MCF 10A (cell line): ENCODE data around the gene CPZ. TPM values are rescaled to one million over a fixed set of nuclear protein-coding genes. Genes with fewer than 3 reads are reported as not detected.

Source experiments
- BruUV-seq: library from RNA; stranded (reverse); fragments of 400-500 nt; replicated peaks from 2 replicates; lab custom pipeline; 2021; lab: Mats Ljungman, UMichigan
- CTCF ChIA-PET: fragments of 300-600 bp; sonication (Branson Sonifier 250); formaldehyde crosslinking; extraction: SDS; loops from one replicate; lab custom pipeline; 2021; ENCODE audit warnings: antibody characterized with exemption, inconsistent platforms; lab: Yijun Ruan, JAX
- POLR2A ChIA-PET: fragments of 300-600, 350-650 bp; sonication (Branson Sonifier 250); formaldehyde crosslinking; extraction: SDS; loops from one replicate; lab custom pipeline; 2020; ENCODE audit warnings: antibody characterized with exemption, inconsistent platforms; lab: Yijun Ruan, JAX
- DNase-seq: peaks from one replicate; pipeline ENCODE4 v3.0.0-alpha.2; 2018; ENCODE audit not compliant: unreplicated experiment
- H3K27ac Mint-ChIP-seq: one replicate; pipeline ENCODE4 v1.8.0; 2022; ENCODE audit warnings: mild to moderate bottlenecking, low read depth, mixed read lengths; ENCODE audit not compliant: unreplicated experiment
- H3K27me3 Mint-ChIP-seq: one replicate; pipeline ENCODE4 v1.8.0; 2022; ENCODE audit warnings: mixed read lengths; ENCODE audit not compliant: insufficient read depth, unreplicated experiment
- H3K36me3 Mint-ChIP-seq: one replicate; pipeline ENCODE4 v1.8.0; 2022; ENCODE audit warnings: mild to moderate bottlenecking, moderate library complexity, mixed read lengths; ENCODE audit not compliant: insufficient read depth, unreplicated experiment
- H3K4me1 Mint-ChIP-seq: one replicate; pipeline ENCODE4 v1.8.0; 2022; ENCODE audit warnings: mixed read lengths; ENCODE audit not compliant: insufficient read depth, unreplicated experiment
- H3K4me3 Mint-ChIP-seq: one replicate; pipeline ENCODE4 v1.8.0; 2022; ENCODE audit warnings: mild to moderate bottlenecking, moderate library complexity, mixed read lengths; ENCODE audit not compliant: unreplicated experiment
- H3K9me3 Mint-ChIP-seq: one replicate; pipeline ENCODE4 v1.8.0; 2022; ENCODE audit warnings: mixed read lengths; ENCODE audit not compliant: unreplicated experiment
- intact Hi-C: fragments of 100-400 bp; cut with micrococcal nuclease; formaldehyde crosslinking; loops from 2 replicates; pipeline ENCODE4 v1.14.1; 2022
- total RNA-seq: library from RNA; stranded (reverse); gene quantifications from 2 replicates; pipeline ENCODE4 v1.2.3, GENCODE V29; 2022
- TF ChIP-seq, protein P1 (sequence below): fragments of 200-600 bp; IDR thresholded peaks from one replicate; pipeline ENCODE4 v1.8.0; 2022; ENCODE audit warnings: antibody characterized with exemption, mild to moderate bottlenecking; ENCODE audit not compliant: unreplicated experiment

Gene CPZ
- total RNA-seq, 1 experiment from 2014 or later, result not detected

DNA sequence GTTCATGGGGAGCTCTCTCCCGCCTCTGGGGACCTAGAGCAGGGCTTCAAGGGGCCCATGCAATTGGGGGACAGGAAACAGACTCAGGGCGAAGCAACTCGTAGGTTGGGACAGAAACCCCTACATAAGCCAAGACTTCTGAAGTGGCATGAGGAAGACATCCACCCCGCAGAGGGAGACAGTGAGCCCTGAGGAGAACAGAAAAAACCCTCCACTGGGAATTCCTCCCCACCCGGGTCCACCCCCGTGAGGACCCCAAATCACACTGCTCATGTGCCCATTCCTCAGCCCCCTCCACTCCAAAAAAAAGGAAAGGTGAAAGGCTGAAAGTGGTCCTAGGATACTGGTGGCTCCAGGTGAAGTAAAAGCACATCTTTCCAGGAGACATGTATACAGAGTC, 74.0 kb downstream of the CPZ start:
- Mint-ChIP-seq H3K4me3 (no peak overlapping the region), H3K27me3 (peaks cover 57% of the 10 kb centered on the region), H3K9me3 (peaks cover 7% of the 10 kb centered on the region), H3K27ac (no peak overlapping the region), H3K4me1 (no peaks in the 10 kb centered on the region), H3K36me3 (no peaks in the 10 kb centered on the region)
- ChIA-PET CTCF (no interaction called here), POLR2A (interaction anchor here (0.6 kb wide), 1 partner anchor 92 kb away, joined by 3 read pairs; no protein-coding TSS in a partner anchor)
- intact Hi-C loops, result no loop called here
- no TSS peak for BruUV-seq
- DNase-seq, result no peak
- TF ChIP-seq, protein P1, sequence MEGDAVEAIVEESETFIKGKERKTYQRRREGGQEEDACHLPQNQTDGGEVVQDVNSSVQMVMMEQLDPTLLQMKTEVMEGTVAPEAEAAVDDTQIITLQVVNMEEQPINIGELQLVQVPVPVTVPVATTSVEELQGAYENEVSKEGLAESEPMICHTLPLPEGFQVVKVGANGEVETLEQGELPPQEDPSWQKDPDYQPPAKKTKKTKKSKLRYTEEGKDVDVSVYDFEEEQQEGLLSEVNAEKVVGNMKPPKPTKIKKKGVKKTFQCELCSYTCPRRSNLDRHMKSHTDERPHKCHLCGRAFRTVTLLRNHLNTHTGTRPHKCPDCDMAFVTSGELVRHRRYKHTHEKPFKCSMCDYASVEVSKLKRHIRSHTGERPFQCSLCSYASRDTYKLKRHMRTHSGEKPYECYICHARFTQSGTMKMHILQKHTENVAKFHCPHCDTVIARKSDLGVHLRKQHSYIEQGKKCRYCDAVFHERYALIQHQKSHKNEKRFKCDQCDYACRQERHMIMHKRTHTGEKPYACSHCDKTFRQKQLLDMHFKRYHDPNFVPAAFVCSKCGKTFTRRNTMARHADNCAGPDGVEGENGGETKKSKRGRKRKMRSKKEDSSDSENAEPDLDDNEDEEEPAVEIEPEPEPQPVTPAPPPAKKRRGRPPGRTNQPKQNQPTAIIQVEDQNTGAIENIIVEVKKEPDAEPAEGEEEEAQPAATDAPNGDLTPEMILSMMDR, result no peak

Other genes starting within 250 kb of the CPZ start
- gene ACOX3, start 152.0 kb upstream of the CPZ start, total RNA-seq, result 17.9 TPM in 2 replicates
- gene TRMT44, start 152.0 kb upstream of the CPZ start, total RNA-seq, result 23.2 and 24.4 TPM in 2 replicates
- gene GPR78, start 12.4 kb upstream of the CPZ start, total RNA-seq, result not detected in 2 replicates